ENCODE results near the gene CCDC136.

CCDC136 gene

DNA sequence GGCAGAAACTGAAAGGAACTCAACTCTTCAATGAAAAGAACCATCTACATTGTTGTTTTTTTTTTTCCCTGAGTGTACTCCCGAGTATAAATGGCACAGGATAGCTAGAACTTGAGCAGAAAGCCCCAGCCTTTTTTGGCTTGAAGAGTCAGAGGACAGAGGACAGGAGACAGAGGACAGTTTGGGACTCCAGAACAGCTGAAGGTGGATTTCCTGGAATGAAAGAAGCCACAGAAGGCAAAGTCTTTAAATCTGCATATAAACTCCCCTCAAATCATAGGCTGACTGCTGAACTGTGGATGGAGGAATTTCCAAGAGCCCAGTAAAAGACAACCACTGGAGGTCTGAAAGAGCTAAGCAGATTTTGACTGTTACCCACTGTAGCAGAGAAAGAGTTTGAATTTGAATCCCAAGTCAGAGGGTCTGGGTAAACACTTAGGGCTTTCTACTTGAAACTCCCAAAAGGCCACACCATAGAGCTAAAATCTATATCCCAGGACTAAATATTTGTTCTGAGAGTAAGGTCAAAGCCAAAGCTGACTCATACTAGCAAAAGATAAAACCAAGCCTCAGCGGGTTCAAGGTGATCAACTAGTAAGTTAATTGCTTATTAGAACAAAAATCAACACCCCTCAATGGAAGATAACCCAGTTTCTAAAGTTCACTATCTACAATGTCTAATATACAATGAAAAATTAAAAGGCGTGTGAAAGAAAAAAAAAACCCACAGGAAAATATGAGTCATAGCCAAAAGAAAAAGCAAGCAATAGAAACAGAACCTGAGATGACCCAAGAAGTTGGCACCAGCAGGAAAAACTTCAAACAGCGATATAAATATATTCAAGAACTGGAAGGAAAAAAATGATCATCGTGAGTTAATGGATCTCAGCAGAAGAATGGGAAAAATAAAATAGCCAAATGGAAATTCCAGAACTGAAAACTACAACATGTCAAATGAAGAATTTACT, 14.3 kb upstream of the CCDC136 start:
- no peak for DNase-seq

DNA sequence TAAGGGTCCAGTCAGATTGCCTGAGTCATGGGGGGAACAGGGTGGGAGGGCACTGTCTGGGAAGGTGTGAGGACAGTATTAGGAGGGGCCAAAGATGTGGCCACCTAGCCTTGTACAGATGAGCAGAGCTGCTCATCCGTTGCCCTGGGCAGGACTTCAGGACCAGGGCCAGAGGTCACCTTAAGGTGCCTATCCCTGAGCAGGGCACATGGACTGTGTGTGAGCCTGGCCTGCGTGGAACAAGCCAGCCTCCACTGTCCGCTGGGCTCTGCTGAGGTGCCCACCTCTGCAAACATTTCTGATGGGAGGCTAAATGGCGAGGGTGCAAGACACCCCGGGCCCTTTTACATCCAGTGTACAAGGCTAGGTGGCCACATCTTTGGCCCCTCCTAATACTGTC, 12.8 kb upstream of the CCDC136 start:
- no peak for DNase-seq

- no peak for DNase-seq
Measured at GRCh38 chr7:128781126-128781525, 10.6 kb upstream of the CCDC136 start.

DNA sequence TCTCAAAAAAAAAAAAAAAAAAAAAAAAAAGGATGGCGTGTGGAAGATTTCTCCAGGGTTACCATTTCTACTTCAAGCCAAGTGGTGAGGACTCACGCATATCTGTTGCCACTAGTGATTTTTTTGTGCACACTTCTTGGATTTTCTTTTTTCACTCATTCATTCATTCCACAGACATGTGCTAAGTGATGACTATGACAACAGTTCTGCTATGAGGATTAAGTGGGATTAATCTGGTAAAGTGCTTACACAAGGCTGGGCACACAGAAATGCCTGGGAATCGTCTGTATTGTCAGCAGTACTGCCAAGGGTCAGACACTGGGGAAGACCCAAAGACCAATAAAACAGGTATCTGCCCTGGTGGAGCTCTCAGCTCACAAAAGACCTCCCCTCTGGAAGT, 9.9 kb upstream of the CCDC136 start:
- DNase-seq, result no peak

GRCh38 chr7:128783143-128783861, 8.5 kb upstream of the CCDC136 start:
- no peak for DNase-seq

- no peak for DNase-seq
Measured at GRCh38 chr7:128785738-128786137, 6.0 kb upstream of the CCDC136 start.

DNA sequence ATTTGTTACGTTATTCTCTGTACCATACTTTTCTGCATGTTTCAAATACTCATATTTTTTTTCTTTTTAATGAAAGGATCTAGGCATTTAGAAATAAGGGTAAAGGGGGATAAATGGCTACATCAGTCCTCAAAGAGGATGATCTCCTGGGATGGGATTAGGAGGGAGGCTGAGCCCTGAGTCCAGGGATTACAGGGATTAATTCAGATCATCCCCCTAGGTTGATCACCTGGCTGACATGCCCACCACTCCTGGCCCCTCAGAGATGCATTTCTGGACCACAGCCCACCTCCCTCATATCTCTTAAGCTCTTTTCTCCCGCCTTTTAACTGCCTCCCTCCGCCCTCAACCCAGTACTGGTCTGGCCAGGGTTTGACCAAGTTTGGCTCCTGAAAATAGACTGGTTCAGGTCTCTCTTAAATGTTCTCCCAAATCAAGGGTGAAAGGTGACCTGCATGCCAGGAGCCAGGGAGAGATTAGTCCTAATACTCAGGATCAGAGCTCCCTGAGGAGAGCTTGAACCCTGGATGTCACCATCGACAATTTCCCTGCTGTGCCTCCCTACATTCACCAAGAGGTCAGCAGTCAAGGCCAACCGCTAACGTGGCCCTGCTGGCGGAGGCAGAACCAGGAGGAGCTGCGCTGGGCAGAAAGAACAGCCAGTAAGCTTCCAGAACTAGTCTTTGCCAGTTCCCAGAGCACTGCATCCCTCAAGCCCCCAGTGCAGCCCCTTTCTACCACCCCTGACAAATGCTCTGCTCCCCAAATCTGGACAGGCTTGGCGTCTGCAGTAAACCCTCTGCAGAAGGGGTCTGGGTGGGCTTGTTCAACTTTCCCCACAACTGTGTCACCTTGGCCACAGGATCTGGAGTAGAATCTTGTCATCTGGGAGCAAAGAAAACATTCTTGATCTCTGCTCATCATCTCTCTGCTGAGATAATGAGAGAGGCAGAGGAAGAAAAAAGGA, 3.0 kb upstream of the CCDC136 start:
- DNase-seq, result no peak

GRCh38 chr7:128790315-128791041, 1.3 kb upstream of the CCDC136 start:
- no peak for DNase-seq

DNA sequence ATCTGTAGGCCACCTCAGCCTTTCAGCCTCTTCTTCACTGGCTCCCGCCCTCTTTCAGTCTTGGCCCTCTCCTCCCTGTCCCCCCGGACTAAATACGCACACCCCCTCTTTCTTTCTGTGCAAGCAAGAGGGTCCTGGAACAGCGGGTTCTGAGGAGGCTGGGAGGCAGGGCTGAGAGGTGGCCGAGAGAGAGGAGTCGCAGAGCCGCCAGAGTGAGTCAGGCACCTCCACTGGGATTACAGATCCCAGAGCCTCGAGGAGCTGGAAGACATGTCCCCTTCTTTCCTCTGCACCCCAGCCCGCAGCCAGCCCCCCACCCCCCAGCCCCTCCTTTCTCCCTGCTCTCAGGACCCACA, 182 bp downstream of the CCDC136 start:
- DNase-seq, result no peak

GRCh38 chr7:128792471-128793180, 858 bp downstream of the CCDC136 start:
- DNase-seq, result no peak

GRCh38 chr7:128793181-128793547, 1.4 kb downstream of the CCDC136 start:
- DNase-seq, result no peak

GRCh38 chr7:128794020-128794419, 2.3 kb downstream of the CCDC136 start:
- no peak for DNase-seq

DNA sequence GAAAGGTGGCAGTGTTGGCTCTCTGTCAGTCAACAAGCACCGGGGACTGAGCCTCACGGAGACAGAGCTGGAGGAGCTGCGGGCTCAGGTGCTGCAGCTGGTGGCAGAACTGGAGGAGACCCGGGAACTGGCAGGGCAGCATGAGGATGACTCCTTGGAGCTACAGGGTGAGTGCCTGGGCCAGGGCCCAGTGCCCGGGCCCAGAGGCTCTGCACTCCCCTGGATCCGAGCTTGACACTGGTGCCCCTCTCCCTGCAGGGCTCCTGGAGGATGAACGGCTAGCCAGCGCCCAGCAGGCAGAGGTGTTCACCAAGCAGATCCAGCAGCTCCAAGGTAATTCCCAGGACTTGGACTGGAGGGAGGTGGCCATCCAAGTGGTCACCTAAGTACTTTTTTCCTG, 2.7 kb downstream of the CCDC136 start:
- no peak for DNase-seq

DNA sequence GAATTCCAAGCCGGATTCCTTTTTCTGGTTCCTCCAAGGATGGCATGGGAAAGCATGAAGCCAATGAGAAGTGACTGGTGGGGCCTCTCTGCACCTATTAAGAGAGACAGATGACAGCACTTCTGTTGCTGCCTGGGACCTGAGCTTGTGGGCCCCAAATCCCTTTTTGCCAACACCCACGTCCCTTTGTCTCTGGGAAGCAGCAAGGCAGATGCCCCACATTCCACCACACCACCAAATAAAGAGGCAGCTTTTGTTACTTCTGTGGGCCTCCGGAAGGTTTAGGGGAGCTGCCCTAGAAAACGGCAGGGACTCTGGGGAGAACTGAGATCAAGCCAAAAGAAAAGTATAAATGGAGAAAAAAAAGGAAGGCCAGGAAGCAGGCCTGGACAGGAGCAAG, 3.4 kb downstream of the CCDC136 start:
- DNase-seq, result no peak

- no peak for DNase-seq
Measured at GRCh38 chr7:128796327-128796726, 4.6 kb downstream of the CCDC136 start.

GRCh38 chr7:128799451-128799850, 7.7 kb downstream of the CCDC136 start:
- DNase-seq, result no peak

DNA sequence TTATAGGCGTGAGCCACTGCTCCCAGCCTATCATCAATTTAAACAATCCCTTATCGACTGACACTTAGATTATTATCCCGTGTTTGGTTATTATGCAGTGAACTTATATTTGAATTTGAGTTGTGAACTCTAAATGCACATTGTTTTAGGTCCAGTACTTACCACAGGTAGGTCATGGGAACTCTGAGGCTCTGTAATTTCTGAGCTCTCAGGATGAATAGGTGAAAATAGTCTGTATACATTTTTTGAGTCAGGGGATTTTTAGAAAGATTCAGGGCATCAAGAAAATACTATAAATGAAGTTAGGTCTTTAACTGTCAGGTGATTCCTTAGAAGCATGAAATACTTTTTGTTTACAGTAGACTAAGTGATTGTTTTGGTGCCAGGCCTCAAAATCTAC, 8.8 kb downstream of the CCDC136 start:
- DNase-seq, result no peak

DNA sequence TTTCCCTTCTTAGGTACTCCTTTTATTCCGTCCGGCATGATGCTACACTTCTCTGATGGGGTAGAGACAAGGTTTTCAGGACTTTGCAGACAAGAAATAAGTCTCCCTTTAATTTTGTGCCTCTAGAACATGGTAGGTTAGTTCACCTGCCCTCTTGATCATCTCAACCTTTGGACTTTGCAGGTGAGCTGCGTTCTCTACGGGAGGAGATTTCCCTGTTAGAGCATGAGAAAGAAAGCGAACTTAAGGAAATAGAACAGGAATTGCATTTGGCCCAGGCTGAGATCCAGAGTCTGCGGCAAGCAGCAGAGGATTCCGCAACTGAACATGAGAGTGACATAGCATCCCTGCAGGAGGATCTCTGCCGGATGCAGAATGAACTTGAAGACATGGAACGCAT, 9.2 kb downstream of the CCDC136 start:
- DNase-seq, result no peak

DNA sequence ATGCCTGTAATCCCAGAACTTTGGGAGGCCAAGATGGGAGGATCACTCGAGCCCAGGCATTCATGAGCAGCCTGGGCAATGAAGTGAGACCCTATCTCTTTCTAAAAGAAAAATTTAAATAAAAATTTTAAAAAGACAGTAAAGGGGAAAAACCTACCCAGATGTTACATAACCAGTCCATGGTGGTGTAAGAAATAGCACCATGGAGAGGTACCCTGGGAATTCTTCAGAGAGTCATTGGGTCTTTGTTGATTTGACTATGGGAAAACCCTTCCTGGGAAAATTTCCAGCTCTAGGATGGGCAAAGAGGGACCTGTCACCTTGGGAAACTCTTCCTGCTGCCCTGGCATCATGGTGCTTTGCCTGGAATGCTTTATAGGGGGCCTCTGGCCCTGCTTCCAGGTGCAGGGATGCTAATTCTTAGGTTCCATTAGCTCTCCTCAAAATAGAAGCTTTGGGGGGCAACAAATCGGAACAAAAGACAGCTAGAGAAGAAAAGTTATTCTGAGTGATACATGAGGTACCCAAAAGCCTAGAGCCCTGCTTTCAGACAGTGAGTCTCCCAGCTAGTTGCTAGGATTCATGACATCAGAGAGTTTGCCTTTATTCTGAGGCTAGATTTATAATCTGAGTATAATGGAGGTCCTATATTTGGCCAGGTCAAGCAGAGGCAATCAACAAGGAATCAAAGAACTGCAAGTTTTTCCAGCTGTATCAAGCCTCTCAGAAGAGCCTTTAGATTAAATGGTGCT, 10.1 kb downstream of the CCDC136 start:
- no peak for DNase-seq

- no peak for DNase-seq
Measured at GRCh38 chr7:128804484-128804883, 12.7 kb downstream of the CCDC136 start.

- no peak for DNase-seq
Measured at GRCh38 chr7:128805225-128805624, 13.5 kb downstream of the CCDC136 start.

Data from NCI-H748 treated with DMSO at 0.1 percent for 48 hours (cell line).